Bone marrow (tissue), 2 donors: ENCODE results near the gene SNAPC4.

Experiments
- DNase-seq, 2 donors: peaks; one replicate each; lab custom pipeline; 2025; lab: John Stamatoyannopoulos, UW

The SNAPC4 gene

DNA sequence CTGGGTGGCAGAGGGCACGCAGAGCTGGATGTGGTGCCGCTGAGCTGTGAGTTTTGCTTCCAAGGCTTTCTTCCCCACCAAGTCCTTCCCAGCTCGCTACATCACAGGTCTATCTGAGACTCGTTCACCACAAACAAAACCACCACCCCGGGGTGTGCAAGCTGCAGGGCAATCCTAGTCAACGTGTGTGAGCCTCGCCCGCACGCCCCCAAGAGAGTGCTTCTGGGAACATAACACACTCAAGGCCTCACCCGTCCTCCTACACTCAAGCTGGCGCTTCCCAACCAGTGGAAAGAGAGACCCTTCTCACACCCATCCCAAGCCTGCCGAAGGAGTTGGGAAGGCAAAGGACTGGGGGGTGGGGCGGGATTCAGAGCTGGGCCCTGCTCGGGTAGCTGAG lies 10.6 kb downstream of the SNAPC4 start:
- DNase-seq: no peak

DNA sequence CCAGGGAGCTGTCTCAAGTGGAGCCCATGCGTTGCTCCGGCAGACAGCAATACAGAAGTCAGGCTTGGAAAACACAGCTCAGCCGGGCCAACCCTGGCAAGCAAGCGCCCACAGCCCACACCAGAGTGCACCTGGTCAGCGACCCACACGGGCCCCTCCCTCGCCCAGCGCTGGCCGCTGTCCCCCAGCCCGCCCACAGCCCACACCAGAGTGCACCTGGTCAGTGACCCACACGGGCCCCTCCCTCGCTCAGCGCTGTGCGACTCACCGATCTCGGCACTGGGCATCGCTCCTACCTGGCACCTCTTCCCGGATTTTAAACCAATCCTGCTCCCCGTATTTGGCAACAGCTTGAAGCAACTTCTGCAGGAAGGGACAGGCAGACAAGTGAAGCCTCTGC lies 12.8 kb downstream of the SNAPC4 start:
- no peak for DNase-seq

DNA sequence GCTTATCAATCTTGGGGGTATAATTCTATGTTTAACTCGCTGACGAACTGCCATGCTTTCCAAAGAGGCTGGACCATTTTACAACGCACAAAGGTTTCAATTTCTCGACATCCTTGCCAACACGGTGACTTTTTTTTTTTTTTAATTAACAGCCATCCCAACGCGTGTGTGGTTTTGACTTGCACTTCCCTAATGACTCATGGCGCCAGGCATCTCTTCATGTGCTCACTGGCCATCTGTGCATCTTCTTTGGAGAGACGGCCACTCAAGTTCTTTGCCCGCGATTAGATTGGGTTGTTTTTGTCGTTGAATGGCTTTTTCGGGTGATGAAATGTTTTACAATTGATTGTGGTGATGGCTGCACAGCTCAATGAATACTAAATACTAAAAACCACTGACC lies 14.0 kb downstream of the SNAPC4 start:
- no peak for DNase-seq

- no peak for DNase-seq
Observed at GRCh38 chr9:136385015-136385414, 15.0 kb downstream of the SNAPC4 start.

GRCh38 chr9:136383436-136383835 lies 16.5 kb downstream of the SNAPC4 start:
- DNase-seq: no peak

GRCh38 chr9:136381966-136382513 lies 17.9 kb downstream of the SNAPC4 start:
- DNase-seq: no peak

DNA sequence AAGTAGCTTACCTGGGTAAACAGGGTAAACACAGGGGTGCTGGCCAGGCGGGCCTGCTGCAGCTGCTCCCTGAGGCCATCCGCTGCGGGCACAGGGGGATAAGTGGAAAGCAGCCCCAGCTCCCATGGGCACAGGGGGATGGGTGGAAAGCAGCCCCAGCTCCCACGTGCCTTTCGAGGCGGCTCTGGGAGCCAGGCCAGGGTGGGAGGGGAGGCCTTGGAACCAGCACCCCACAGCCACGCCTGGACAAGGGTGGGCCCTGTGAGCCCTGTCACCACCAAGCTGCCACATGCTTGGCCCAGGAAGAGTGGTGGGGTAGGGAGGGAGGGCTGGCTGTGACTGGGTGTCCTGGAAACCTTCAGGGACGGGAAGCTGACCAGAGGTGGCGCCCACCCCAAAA lies 18.7 kb downstream of the SNAPC4 start:
- no peak for DNase-seq

DNA sequence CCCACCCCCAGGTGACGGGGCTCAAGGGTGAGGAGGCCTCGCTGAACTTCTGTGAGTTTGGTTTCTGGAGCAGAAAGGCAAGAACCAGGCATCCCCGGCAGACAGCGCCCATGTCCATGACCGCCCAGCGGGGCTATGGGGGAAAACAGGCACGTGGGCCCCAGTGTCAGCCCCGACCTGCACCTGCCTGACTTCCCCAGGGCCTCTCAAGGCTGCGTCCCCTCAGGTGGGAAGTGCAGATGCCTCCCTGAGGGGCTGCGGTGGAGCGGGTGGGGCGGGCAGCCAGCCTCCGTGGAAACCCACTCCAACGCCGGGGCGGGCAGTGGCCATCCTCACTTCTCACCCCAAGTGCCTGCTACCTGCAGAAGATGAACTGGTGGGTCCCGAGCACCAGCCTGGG lies 19.6 kb downstream of the SNAPC4 start:
- DNase-seq: no peak

- no peak for DNase-seq
Observed at GRCh38 chr9:136379891-136380290, 20.1 kb downstream of the SNAPC4 start.

DNA sequence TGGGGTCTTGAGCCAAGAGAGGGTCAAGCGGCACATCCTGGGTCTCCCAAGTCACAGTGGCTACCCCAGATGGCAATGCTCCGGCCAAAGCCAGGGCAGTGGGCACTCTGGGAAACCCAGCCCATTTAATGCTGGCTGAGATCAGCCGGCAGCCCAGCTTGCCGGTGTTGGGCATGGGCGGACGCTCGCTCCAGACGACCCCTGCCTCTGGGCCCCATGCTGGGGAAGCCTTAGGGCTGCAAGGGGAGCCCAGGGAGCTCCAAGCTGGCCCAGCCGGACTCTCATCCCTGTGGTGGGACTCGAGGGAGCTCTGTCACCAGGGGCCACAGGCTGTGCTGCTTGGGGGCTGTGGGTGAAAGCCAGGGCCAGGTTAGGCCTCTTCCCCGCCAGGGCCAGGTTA lies 20.6 kb downstream of the SNAPC4 start:
- no peak for DNase-seq

DNA sequence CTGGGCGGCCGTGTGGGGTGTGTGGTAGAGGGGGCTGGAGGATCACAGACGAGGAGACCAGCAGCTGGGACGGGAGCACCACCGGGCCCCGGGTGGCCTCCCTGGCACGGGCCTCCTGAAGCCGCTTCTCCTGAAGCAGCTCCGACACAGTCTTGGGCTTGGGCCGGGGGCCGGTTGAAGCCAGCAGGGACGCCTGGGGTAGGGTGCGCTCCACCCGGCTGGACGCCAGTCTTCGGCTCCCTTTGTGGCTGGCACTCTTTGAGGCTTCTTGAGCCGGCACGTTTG lies 21.0 kb downstream of the SNAPC4 start:
- DNase-seq: no peak

DNA sequence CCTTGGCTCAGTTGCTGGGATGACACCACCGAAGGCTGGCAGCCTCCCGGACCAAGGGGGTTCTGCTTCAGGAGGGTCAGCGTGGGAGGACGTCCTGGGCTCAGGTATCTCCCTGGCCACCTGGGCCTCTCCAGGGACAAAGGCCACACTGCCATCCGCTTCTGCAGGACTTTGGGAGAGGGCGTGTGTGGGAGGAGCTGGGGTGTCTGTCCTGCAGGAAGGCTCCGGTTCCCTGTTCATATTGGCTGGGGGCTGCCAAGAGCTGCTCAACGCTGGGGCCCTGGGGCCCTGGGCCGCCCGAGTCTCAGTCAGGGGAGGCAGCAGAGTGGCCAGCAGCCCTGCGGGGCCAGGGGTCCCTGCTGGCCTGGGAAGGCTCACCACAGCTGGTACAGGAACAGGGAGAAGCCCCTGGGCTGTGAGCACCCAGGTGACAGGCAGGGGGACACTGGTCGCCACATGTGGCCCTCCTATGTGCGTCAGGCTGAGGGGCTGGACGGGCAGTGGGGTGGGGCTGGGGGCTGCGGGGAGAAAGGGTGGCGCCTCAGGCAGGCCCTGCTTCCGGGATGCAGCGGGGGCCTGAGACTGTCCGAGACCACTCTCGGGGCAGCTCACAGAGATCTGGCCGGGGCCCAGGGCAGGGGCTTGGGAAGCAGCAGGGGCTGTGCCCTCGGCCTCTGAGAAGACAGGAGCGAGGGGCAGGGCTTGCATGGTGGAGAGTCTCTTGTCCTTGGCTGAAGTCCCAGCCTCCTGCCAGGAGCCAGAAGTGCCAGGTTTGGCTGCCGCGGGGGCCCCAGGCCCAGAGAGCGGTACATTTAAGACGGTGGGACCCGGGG lies 21.6 kb downstream of the SNAPC4 start:
- DNase-seq: no peak

DNA sequence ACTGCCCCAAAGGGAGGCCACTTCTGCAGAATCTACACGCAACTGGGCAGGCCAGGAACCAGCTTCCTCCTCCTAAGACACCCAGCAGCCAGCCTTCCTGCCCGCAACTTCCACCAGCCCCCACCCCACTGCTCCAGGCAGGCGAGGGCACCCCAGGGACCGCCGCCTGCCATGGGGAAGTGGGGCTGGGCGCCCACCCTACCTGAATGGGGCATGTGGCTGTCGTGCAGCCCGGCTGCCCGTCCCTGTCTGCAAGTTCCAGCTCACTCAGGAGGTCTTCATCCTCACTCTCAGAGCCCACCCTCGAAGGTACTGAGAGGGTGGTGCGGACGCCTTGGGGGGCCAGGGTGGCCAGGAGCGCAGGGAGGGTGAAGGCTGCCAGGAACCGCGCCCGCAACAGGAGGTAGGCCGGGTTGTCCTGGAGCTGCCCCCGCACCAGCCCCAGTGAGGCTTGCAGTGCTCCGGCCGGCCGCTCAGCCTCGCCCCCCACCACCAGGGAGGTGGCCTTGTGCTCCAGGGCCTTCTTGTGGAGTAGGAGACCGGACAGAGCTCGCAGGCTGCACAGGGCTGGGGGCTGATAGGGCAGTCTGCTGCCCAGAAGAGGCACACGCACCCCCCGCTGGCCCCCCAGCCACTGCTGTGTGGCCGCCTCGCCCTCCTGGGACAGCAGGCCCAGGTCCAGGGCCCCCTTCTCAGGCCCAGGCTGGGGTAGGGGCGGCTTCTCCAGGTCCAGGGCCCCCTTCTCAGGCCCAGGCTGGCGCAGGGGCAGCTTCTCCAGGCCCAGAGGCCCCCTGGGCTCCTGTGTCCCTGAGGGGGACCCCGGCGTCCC lies 22.4 kb downstream of the SNAPC4 start:
- DNase-seq: no peak

- no peak for DNase-seq
Observed at GRCh38 chr9:136376457-136376856, 23.5 kb downstream of the SNAPC4 start.

DNA sequence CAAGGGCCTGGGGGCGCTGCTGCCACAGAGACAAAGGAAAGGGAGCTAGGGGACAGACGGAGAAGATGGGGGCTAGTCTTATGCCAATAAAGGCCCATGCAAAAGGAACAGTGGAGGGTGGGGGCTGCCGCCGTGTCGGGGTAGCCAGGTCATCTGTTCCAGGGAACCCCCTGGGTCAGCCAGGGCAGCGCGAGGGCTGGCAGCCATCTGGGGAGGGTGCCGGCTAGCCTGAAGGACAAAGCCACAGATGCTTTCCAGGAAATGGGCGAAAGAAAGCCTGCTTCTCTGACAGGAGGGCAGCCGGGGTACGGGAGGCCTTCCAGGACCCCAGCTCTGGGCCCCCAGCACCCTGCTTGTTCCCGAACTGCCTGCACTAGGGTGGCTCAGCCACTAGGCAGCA lies 24.9 kb downstream of the SNAPC4 start:
- DNase-seq: no peak

DNA sequence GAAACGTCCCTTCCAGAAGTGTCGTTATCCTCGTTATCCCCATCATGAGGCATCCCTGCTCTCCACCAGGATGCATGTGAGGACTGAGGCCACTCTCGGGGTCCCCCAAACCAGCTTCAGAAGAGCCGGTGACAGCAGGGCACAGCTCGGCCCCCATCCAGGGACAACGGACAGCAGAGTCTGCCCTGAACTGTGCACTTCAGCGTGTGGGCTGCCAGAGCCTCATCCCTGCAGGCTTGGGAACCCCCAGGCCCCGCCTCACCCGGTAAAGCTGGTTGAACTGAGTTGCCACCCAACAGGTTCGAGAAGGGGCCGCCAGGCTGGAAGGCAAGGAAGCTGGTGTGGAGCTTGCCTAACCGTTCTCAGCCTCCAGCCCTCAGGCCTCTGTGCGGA lies 25.8 kb downstream of the SNAPC4 start:
- DNase-seq: no peak

DNA sequence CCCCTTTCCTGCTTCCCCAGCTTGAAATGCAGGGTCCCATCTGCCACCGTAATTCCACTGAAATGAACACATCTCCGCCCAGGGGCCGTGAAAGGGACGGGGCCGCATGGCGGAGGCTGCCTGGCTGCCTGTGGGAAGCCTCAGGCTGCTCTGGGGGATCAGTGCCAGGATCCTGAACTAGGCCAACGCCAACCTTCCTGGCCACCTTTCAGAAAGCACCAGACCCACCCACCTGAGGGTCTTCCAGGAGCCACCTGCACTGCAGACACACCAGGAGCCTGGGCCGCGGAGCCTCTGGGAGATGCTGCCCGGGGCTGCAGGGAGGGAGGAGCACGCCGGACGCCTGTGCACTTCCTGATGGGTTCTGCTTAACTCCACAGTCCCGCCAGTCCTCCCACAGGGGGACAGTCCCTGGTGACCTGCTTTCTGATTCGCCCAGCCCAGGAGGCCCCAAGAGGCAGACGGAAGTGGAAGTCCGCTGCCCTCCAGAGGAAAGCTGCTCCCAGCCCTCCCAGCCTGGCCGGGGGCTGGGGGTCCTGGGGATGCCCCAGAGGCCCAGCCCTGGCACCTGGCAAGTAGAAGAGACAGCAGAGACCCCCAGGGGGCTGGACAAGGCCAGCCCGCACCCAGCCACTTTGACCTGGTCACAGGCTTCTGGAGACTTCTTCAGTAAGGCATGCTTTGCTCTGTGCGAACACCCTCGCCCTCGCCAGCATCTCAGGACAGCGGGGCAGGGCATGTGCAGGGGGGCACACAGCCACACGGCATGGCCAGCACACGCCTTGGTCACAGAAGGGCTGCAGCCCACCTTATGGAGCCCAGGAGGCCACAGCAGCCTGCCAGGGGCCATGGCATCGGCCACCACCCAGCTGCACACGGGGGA lies 26.4 kb downstream of the SNAPC4 start, which contains the start of gene CARD9:
Gene CARD9 (minus strand): TSS at position 370 of the 883 bp plus-strand sequence. CDS start 1,591 bp downstream, outside the sequence.
- peak; percentile 26 to 36 for DNase-seq

DNA sequence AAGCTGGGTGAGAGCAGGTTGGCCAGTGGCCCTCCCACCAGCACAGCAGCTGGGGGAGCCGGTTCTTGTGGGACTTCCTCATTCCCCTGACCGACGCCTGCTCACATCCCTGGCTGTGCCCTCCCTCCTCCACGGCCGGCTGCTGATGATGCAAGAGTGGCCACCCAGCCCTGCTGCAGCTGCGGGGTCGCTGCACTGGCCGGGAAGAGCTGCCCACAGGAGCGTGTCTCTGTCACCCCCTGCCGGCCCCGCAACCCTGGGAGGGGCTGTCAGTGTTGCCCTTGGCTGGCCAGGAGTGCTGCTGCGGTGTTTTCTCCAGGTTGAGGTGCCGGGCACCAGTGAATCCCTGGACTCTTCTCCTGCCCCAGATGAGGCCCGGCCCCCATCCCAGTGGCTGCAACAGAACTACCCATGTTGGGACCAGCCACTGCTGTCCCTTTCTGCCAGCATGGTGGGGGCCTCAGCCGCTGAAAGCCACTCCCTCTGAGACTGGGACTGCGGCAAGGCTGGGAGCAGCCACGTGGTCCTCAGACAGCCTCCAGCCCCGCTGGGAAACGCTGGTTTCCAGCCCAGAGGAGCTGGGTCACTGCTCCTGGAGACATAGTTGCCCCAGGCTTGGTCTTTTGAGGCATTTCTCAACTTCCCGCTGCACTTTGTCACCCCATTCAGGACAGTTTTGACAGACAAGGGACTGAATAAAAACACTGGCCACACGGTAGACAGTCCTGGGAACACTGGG lies 27.2 kb downstream of the SNAPC4 start:
- peak; percentile 25 to 32 for DNase-seq

DNA sequence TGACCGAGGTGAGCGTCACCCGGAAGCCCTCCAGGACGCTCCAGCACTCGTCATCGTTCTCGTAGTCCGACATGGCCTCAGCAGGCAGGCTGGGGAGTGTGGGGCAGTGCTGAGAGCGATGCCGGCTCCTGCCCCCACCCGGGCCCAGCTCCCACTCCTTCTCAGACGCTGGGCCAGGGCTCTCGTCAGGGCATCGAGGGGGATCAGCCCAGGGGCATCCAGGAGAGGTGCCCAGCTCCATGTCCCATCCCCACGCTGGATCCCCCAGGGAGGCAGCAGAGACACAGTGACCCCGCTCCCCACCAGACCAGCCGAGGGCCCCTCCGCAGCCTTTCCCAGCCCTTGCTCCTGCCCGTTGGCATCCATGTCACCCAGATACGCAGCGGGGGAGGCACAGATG lies 28.0 kb downstream of the SNAPC4 start:
- DNase-seq: no peak

- no peak for DNase-seq
Observed at GRCh38 chr9:136371533-136371880, 28.5 kb downstream of the SNAPC4 start.
